ENCODE results near the gene LIMCH1. TPM values are rescaled to one million over a fixed set of nuclear protein-coding genes. Genes with fewer than 3 reads are reported as not detected.
"Not testable (repeated sequence)": the region's sequence is repeated elsewhere in the genome, so short reads cannot be mapped to it uniquely, and the experiment has no call there.

LIMCH1 gene
- total RNA-seq, 4 donors from 2014 or later: 8.5 to 32.6 (median 27.0) TPM

GRCh38 chr4:41725254-41725653, 187.3 kb downstream of the LIMCH1 start:
- H3K36me3 ChIP-seq: no peaks in the 10 kb centered on the region
- WGBS: 3% methylated on average over 1 of the region's 1 CpG
- no peak overlapping the region for H3K27ac ChIP-seq

GRCh38 chr4:41727861-41728572, 190.1 kb downstream of the LIMCH1 start:
- no peaks in the 10 kb centered on the region for H3K4me1 ChIP-seq
- TF ChIP-seq EP300 (IDR thresholded peaks at IDR 0.05) (no peak), POLR2A (IDR thresholded peaks at IDR 0.05) (no peak), CTCF (IDR thresholded peaks at IDR 0.05) (no peak), POLR2AphosphoS5 (IDR thresholded peaks at IDR 0.05) (no peak)
- WGBS: 65% methylated on average over 4 of the region's 4 CpGs

More at GRCh38 chr4:41725254-41725653, 187.3 kb downstream of the LIMCH1 start:
- no peaks in the 10 kb centered on the region for H3K4me1 ChIP-seq
- H3K4me3 ChIP-seq: no peak overlapping the region
- peaks cover 29% of the 10 kb centered on the region for H3K27me3 ChIP-seq
- no peaks in the 10 kb centered on the region for H3K9me3 ChIP-seq
- no peak for TF ChIP-seq POLR2A (IDR thresholded peaks at IDR 0.05)
- TF ChIP-seq POLR2AphosphoS5 (IDR thresholded peaks at IDR 0.05): no peak
- no peak for TF ChIP-seq CTCF (IDR thresholded peaks at IDR 0.05)
- no peak for TF ChIP-seq EP300 (IDR thresholded peaks at IDR 0.05)
- DNase-seq (ENCODE audit: low spot score in 2 of 2): no peak

GRCh38 chr4:41728573-41728913, 190.6 kb downstream of the LIMCH1 start:
- no peak overlapping the region for H3K4me3 ChIP-seq
- 89% methylated on average over 3 of the region's 3 CpGs for WGBS
- no peaks in the 10 kb centered on the region for H3K36me3 ChIP-seq
- H3K27ac ChIP-seq: no peak overlapping the region
- TF ChIP-seq POLR2A (IDR thresholded peaks at IDR 0.05) (no peak), POLR2AphosphoS5 (IDR thresholded peaks at IDR 0.05) (no peak), EP300 (IDR thresholded peaks at IDR 0.05) (no peak), CTCF (IDR thresholded peaks at IDR 0.05) (no peak)
- no peak for DNase-seq (ENCODE audit: low spot score in 2 of 2)
- H3K27me3 ChIP-seq: peaks cover 36% of the 10 kb centered on the region
- no peaks in the 10 kb centered on the region for H3K9me3 ChIP-seq
- H3K4me1 ChIP-seq: no peaks in the 10 kb centered on the region

More at GRCh38 chr4:41727861-41728572, 190.1 kb downstream of the LIMCH1 start:
- no peaks in the 10 kb centered on the region for H3K9me3 ChIP-seq
- DNase-seq (ENCODE audit: low spot score in 2 of 2): no peak
- H3K36me3 ChIP-seq: no peaks in the 10 kb centered on the region
- peaks cover 36% of the 10 kb centered on the region for H3K27me3 ChIP-seq
- H3K27ac ChIP-seq: no peak overlapping the region
- H3K4me3 ChIP-seq: no peak overlapping the region

- H3K36me3 ChIP-seq: no peaks in the 10 kb centered on the region
- no peaks in the 10 kb centered on the region for H3K4me1 ChIP-seq
- no peak for DNase-seq (ENCODE audit: low spot score in 2 of 2)
- TF ChIP-seq CTCF (IDR thresholded peaks at IDR 0.05) (no peak), POLR2A (IDR thresholded peaks at IDR 0.05) (no peak), POLR2AphosphoS5 (IDR thresholded peaks at IDR 0.05) (no peak), EP300 (IDR thresholded peaks at IDR 0.05) (no peak)
- H3K9me3 ChIP-seq: no peaks in the 10 kb centered on the region
- WGBS: 42% methylated on average over 12 of the region's 12 CpGs
- no peak overlapping the region for H3K4me3 ChIP-seq
- H3K27ac ChIP-seq: no peak overlapping the region
- H3K27me3 ChIP-seq: peaks cover 40% of the 10 kb centered on the region
Observed at GRCh38 chr4:41731569-41732126, 193.7 kb downstream of the LIMCH1 start.

GRCh38 chr4:41734371-41734770, 196.4 kb downstream of the LIMCH1 start:
- WGBS: 50% methylated on average over 3 of the region's 3 CpGs

GRCh38 chr4:41737491-41737890, 199.5 kb downstream of the LIMCH1 start:
- H3K36me3 ChIP-seq; H3K4me1 ChIP-seq; H3K27ac ChIP-seq; H3K9me3 ChIP-seq; DNase-seq (ENCODE audit: low spot score in 2 of 2); H3K4me3 ChIP-seq: not testable (repeated sequence)
- 73% methylated on average over 8 of the region's 8 CpGs for WGBS
- peaks cover 58% of the 10 kb centered on the region for H3K27me3 ChIP-seq

More at GRCh38 chr4:41734371-41734770, 196.4 kb downstream of the LIMCH1 start:
- Histone ChIP-seq H3K9me3 (no peaks in the 10 kb centered on the region), H3K4me3 (no peak overlapping the region), H3K27ac (no peak overlapping the region), H3K36me3 (no peaks in the 10 kb centered on the region), H3K4me1 (no peaks in the 10 kb centered on the region), H3K27me3 (peaks cover 42% of the 10 kb centered on the region)
- DNase-seq (ENCODE audit: low spot score in 2 of 2): no peak
- no peak for TF ChIP-seq CTCF (IDR thresholded peaks at IDR 0.05)
- no peak for TF ChIP-seq EP300 (IDR thresholded peaks at IDR 0.05)
- TF ChIP-seq POLR2A (IDR thresholded peaks at IDR 0.05): no peak
- TF ChIP-seq POLR2AphosphoS5 (IDR thresholded peaks at IDR 0.05): no peak

Measured in suprapubic skin (tissue), 4 donors.